NK-92 (cell line): Measurements from ENCODE around the gene REG1B.
"Not testable (repeated sequence)": the region's sequence is repeated elsewhere in the genome, so short reads cannot be mapped to it uniquely, and the experiment has no call there.

Experiments used
- DNase-seq: peaks from one replicate; lab custom pipeline; 2025; ENCODE audit not compliant: unreplicated experiment; lab: John Stamatoyannopoulos, UW

Gene REG1B

GRCh38 chr2:79085382-79085781, 2.4 kb downstream of the REG1B start:
- no peak for DNase-seq

DNA sequence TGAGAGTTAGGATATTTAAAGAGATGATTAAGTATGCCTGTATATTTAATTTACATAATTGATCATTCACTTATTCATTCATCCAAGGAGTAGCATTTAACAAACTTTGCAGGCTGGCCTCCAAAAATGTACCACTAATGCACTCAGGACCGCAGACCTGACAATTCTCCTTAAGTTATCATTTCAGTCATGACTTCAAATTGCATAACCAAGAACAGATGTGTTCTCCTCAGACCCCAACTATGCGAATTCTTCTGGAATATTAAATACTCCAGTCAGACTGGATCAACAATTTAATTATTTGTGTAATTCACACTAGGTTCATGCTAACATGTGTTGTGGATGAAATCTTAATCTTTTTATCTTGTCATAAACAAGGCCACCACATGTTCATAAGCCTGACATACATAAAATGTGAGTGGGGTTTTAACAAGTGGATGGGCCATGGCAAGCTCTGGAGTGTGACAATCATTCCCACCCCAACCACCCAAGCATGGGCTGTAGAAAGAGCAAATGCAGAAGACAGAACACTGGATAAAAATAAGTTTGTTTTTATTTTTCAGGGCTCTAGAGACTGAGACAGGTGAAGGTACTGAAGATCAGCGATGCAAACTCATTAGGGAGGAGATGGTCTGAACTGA, 3.2 kb downstream of the REG1B start:
- no peak for DNase-seq

DNA sequence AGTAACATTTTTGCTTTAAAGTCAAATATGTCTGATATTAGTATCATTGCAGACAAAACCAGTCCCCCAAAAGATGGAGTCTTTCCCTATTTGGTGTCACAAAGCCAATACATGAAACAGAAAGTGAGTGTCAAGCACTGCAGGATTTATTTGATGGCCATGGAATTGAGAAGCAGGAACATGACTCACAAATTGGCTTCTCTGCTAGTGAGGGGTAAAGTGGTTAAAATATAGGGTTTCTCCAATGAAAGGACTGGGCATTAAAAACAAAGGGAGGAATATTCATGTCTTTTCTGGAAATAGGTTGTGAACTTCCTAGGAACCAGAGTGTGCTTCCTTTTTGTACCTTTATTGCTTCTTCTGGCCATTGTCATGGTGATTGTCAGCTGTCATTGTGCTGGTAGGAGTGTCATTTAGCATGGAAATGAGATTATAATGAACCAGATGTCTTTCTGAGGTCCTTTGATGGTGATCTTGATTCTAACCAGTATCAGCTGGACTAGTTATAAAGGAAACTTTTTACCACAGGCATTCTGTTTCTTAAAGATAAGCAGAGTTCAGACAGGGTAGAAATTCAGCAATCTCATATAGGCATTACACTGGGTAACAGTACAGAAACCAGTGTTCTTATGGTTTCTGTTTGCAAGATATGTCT, 4.1 kb downstream of the REG1B start:
- no peak for DNase-seq

- DNase-seq: no peak
Measured at GRCh38 chr2:79082987-79083386, 4.8 kb downstream of the REG1B start.

DNA sequence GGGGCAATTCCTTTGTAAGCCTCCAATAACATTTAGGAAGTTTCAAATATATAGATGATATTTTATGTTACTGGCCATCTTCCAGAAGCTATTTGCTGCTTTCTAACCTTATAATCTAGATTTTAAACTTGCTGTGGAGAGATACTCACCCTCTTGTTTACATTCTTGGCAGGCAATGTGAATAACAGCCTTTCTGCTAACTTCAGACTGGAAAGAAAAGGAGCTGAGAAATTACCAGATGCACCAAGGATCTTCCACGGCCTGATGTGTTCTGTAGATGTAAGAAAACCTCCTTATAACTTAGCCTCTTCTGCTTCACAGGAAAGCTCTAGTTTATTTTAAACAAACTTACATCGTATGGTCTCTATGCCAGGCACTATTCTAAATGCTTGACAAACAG, 16.7 kb downstream of the REG1B start:
- no peak for DNase-seq

DNA sequence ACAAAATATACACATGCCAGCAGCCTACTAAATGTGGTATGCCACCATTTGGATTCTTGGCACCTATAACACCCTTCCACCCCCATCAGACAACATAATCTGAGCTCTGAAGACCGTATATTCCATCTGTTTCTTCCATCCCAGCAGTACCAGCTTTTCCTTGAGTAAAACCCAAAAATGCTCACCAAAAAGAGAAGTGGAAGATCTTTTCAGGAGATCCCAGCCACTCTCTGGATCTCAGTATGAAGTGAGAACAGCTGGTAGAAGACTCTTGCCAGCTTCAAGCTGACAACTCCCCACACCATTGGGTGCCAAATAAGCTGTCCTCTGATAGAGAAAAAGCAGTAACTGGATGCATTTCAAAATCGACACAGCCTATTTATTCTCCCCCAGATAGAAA, 22.6 kb downstream of the REG1B start:
- DNase-seq: no peak

DNA sequence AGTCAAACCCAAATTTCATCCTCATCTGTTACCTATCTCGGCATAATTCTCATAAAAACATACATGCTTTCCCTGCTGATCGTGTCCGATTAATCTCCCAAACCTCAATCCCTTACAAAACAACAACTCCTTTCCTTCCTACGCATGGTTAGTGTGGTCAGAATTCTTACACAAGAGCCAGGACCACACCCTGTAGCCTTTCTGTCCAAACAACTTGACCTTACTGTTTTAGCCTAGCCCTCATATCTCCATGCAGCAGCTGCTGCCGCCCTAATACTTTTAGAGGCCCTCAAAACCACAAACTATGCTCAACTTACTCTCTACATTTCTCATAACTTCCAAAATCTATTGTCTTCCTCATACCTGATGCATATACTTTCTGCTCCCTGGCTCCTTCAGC, 33.0 kb downstream of the REG1B start:
- DNase-seq: not testable (repeated sequence)

DNA sequence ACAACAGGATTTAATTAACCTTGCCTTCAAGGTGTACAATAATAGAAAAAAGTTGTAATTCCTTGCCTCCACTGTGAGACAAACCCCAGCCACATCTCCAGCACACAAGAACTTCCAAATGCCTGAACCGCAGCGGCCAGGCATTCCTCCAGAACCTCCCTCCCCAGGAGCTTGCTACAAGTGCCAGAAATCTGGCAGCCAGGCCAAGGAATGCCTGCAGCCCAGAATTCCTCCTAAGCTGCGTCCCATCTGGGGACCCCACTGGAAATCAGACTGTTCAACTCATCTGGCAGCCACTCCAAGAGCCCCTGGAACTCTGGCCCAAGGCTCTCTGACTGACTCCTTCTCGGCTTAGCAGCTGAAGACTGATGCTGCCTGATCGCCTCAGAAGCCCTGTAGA, 34.3 kb downstream of the REG1B start:
- DNase-seq: not testable (repeated sequence)

DNA sequence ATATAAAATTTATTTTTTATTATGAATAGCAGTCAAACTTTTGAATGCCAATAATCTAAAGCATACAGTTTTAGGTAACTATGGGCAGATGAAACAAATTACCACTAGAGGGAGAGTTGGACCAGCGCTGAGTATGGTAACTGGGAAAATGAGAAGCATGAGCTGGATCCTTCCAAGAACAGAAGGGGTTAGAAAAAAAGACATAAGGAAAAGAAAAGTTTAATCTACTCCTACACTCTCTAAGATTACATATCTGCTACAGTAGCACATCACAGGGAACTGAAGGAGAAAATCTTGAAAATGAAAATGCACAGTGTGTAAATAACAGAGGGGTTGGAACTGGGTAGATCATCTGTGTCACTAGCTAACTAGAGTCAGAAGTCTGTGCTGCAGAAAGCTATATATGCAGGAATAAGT, 46.8 kb downstream of the REG1B start:
- DNase-seq: no peak

- no peak for DNase-seq
Measured at GRCh38 chr2:79039944-79040343, 47.8 kb downstream of the REG1B start.
